Stimulated activated CD4-positive, alpha-beta T cell treated with anti-CD3 and anti-CD28 coated beads, Interleukin-15, amount 100 ng/mL, for 1 hour (primary cell): ENCODE results near the gene IMPA2.
"Not testable (repeated sequence)": the region's sequence is repeated elsewhere in the genome, so short reads cannot be mapped to it uniquely, and the experiment has no call there.

ENCODE experiments used
- DNase-seq, 2 donors: peaks; one replicate each; pipeline ENCODE4 v3.0.0-alpha.2; 2020; ENCODE audit warnings: low read depth in 1 of 2, low spot score in 1 of 2

Gene IMPA2

GRCh38 chr18:12027046-12027445 is 45.7 kb downstream of the IMPA2 start:
- DNase-seq: no peak

- no peak for DNase-seq
Observed at GRCh38 chr18:12027480-12027879, 46.2 kb downstream of the IMPA2 start.

DNA sequence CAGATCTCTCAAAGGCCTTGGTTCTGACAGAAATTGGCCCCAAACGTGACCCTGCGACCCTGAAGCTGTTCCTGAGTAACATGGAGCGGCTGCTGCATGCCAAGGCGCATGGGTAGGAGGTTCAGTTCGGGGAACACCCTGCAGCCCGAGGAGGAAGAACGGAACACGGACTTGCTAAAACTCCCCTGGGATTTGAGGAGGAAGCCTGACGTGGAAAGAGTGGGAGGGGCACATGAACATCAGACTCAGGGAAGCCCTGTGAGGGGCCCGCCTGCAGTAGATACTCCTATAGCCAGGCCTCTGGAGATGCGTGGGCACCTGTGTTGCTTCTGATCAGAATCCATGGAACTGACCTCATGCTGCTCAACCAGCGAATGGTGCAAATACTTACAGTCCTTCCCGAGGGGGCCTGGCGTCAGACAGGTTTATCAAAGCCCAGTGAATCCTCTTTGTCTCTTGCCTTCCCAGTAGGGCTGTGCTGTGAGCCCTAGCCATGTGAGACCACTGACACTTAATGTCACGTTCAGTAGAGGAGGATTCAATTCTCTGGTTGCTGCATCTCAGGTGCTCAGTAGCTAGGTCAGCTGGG is 46.8 kb downstream of the IMPA2 start:
- no peak for DNase-seq

- no peak for DNase-seq
Observed at GRCh38 chr18:12028674-12029073, 47.4 kb downstream of the IMPA2 start.

GRCh38 chr18:12029786-12030584 is 48.7 kb downstream of the IMPA2 start:
- DNase-seq: no peak

GRCh38 chr18:12030670-12031069 is 49.4 kb downstream of the IMPA2 start:
- DNase-seq: no peak

DNA sequence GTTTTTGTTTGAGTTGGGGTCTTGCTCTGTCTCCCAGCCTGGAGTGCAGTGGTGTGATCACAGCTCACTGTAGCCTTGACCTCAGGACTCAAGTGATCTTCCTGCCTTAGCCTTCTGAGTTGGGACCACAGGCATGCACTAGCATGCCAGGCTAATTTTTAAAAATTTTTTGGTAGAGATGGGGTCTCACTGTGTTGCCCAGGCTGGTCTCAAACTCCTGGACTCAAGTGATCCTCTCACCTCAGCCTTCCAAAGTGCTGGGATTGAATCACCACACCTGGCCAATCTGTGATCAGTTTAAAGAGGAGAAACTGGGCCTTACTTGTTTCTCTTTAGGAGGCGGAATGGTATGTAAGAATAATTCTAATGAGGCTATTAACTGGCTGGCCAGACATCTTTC is 49.9 kb downstream of the IMPA2 start:
- DNase-seq: no peak

GRCh38 chr18:12031846-12032245 is 50.5 kb downstream of the IMPA2 start:
- DNase-seq: no peak

DNA sequence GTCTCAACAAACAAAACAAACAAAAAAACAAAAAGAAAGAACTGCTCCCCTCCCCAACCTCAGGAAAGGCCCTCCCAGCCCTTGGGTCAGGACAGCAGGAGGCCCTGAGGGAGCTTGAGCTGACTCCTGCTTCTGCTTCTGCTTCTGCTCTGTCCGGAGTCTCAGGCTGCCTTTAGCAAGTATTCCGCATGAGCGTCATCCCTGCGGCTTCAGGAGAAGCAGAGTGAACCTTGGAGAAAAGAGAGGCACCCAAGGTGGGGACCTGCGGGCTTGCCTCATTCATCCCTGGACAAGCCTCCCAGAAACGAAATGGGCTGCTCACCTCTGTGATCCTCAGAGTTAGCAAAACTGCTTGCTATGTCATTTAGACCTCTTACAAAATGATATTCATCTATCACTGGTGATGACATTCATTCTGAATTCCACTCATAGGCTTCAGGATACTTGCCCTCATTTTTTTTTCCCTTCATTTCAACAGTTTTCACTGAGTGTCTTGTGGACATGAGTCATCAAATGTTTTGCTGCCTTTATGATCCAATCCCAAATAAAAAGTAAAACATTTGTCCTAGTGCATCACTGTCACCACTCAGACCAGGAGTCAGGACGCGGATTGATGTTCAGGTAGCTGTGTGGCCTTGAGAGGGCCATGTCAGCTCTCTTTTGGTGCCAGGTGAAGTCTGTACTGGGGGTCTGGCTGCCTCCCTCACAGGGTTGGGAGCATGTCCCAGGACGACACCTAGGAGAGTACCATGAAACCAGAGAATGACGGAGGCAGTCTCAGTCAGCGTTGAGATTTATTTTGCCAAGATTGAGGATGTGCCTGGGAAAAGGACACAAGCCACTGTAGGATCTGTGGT is 51.7 kb downstream of the IMPA2 start:
- no peak for DNase-seq

GRCh38 chr18:12033643-12034025 is 52.3 kb downstream of the IMPA2 start:
- DNase-seq: no peak

GRCh38 chr18:12034241-12035100 is 53.2 kb downstream of the IMPA2 start:
- DNase-seq: no peak

GRCh38 chr18:12035481-12035880 is 54.2 kb downstream of the IMPA2 start:
- no peak for DNase-seq

- DNase-seq: no peak
Observed at GRCh38 chr18:12036201-12036751, 55.0 kb downstream of the IMPA2 start.

DNA sequence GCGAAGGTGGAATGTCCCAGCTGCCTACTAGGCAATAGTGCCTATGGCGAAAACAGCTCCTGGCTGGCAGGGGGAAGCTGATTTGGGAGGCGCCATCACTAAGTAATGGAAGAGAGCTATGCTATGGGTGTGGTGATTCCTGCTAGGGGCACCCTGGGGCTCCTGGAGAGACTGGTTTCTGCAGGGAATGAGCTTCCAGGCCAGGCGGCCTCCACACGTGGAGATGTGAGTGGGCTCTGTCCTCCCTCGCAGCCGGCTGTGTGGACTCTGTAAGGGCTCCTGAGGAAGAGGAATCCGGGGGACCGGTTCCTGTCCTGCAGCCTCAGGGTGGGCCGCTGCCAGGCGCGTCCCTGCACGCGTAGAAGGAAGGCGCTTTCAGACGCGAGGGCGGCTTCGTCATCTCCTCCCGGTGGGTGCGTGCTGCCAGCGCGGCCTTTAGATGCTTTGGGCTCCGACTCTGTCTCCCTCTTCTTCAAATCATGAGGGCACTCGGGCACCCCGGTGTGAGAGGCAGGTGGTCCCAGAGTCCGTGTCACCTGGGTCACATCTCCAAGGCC is 56.9 kb downstream of the IMPA2 start:
- DNase-seq: peak in 1 of 2 donors; percentile 20

DNA sequence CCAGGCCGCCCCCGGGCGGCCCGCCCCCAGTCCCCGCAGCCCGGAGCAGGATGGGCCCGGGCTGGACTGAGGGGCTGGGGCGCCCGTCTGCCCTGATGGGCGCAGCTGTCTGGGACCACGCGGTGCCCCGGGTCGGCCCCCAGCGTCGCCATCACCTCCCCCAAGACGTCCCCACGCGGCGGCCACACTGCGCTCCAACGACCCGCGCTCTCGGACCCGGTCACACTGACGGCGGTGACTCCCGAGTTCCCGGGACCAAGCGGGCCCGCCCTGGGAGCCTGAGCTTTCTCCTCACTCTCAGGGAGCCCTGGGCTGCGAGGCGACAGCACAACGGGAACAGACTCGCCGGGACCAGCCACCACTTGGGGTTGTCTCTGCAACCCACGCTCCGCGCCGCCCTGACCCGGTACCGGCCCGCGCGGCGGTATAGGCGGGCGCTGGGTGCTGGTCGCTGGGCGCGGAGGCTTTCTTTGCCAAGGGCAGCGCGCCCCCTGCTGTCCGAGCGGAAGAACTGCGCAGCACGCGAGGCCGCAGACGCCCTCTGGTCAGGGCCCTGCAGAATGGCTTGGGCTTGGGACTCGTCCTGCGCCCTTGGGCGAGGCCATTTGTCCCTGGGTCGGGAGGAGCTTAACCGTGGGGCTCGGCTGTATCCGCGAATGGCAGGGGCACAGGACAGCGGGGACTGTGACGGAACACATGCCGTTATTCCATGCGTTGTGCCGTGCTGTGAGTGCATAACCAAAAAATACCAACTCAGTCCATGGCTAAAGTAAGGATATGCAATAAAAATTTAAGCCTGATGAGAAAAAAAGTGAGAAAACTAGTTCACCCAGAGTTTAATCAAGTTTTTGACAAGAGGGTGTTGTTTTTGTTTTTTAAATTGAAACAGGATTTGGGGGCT is 57.6 kb downstream of the IMPA2 start:
- DNase-seq: peak; percentile 54 to 65

- not testable (repeated sequence) for DNase-seq
Observed at GRCh38 chr18:12039540-12039930, 58.2 kb downstream of the IMPA2 start.

GRCh38 chr18:12041561-12041960 is 60.3 kb downstream of the IMPA2 start:
- no peak for DNase-seq

DNA sequence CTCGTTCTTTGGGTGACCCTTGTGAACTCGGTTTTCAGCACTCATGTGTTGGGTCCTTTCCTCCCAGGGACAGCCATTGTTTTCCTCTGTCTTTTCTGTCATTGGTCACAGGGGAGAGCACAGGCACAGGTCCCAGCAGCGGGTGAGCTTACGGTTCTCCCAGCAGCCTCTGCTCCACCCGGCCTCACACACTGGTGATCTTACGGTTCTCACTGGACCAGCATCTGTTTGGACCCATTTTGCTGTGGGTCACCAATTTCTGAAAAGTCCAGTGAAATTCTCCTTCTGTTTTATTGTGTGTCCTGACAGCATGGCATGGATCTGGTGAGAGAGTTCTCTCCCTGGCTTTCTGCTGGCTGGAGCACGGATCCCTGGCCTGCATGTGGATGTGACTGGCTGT is 62.5 kb downstream of the IMPA2 start:
- DNase-seq: no peak

GRCh38 chr18:12044591-12044990 is 63.3 kb downstream of the IMPA2 start:
- no peak for DNase-seq
